NCI-H128 (cell line): ENCODE data around the gene CAMTA1.

Experiments used
- DNase-seq: peaks from one replicate; lab custom pipeline; 2025; ENCODE audit not compliant: unreplicated experiment; lab: John Stamatoyannopoulos, UW

Gene CAMTA1

GRCh38 chr1:7436056-7437005 is 651.1 kb downstream of the CAMTA1 start:
- DNase-seq: no peak

GRCh38 chr1:7437036-7437435 is 651.8 kb downstream of the CAMTA1 start:
- DNase-seq: no peak

- DNase-seq: no peak
Observed at GRCh38 chr1:7437608-7438395, 652.5 kb downstream of the CAMTA1 start.

GRCh38 chr1:7438396-7438785 is 653.1 kb downstream of the CAMTA1 start:
- DNase-seq: no peak

GRCh38 chr1:7438921-7439655 is 653.8 kb downstream of the CAMTA1 start:
- no peak for DNase-seq

- no peak for DNase-seq
Observed at GRCh38 chr1:7440154-7440553, 654.9 kb downstream of the CAMTA1 start.

GRCh38 chr1:7441143-7441841 is 656.0 kb downstream of the CAMTA1 start:
- DNase-seq: no peak

GRCh38 chr1:7442036-7442435 is 656.8 kb downstream of the CAMTA1 start:
- DNase-seq: no peak

- no peak for DNase-seq
Observed at GRCh38 chr1:7442918-7443317, 657.7 kb downstream of the CAMTA1 start.

- no peak for DNase-seq
Observed at GRCh38 chr1:7444363-7444762, 659.1 kb downstream of the CAMTA1 start.

- peak; percentile 30 for DNase-seq
Observed at GRCh38 chr1:7447093-7447492, 661.8 kb downstream of the CAMTA1 start.

GRCh38 chr1:7447736-7448135 is 662.5 kb downstream of the CAMTA1 start:
- DNase-seq: no peak

GRCh38 chr1:7448986-7449385 is 663.7 kb downstream of the CAMTA1 start:
- DNase-seq: no peak

- DNase-seq: no peak
Observed at GRCh38 chr1:7449750-7450149, 664.5 kb downstream of the CAMTA1 start.

GRCh38 chr1:7450838-7451237 is 665.6 kb downstream of the CAMTA1 start:
- no peak for DNase-seq

GRCh38 chr1:7453038-7453437 is 667.8 kb downstream of the CAMTA1 start:
- no peak for DNase-seq

- DNase-seq: no peak
Observed at GRCh38 chr1:7454052-7454815, 669.0 kb downstream of the CAMTA1 start.

GRCh38 chr1:7454895-7455784 is 669.9 kb downstream of the CAMTA1 start:
- DNase-seq: no peak
